SK-N-SH (cell line): Measurements from ENCODE around the gene ZDHHC5. TPM values are rescaled to one million over a fixed set of nuclear protein-coding genes. Genes with fewer than 3 reads are reported as not detected.

ENCODE experiments used
- CTCF ChIA-PET: fragments of 300-600, 350-600 bp; formaldehyde crosslinking; extraction: SDS; loops from one replicate; lab custom pipeline; 2021; lab: Yijun Ruan, JAX
- POLR2A ChIA-PET: fragments of 350-600 bp; sonication (Branson Sonifier 250); formaldehyde crosslinking; extraction: SDS; loops from one replicate; lab custom pipeline; 2020; ENCODE audit warnings: antibody characterized with exemption, inconsistent platforms; lab: Yijun Ruan, JAX
- DNase-seq: peaks from one replicate; pipeline ENCODE4 v3.0.0; 2012
- H2AFZ ChIP-seq: fragments of 200-600 bp; sonication (generic); 2 replicates; pipeline ENCODE4 v1.8.1; 2016; ENCODE audit warnings: antibody characterized with exemption, mild to moderate bottlenecking, low read depth
- H3F3A ChIP-seq: fragments of 200-600 bp; sonication (generic); replicated peaks from 2 replicates; pipeline ENCODE3; 2016; ENCODE audit warnings: antibody characterized with exemption, mild to moderate bottlenecking; ENCODE audit not compliant: insufficient read depth
- H3K27ac ChIP-seq, 2 experiments: fragments of 200-500 bp in 1 of 2; fragments of 200-600 bp in 1 of 2; sonication (Bioruptor generic) in 1 of 2; sonication (generic), shearing (Covaris generic) in 1 of 2; 2 replicates each; pipeline versions ENCODE4 v1.5.1 to v1.6.1; 2014 to 2016; ENCODE audit warnings: low read depth in 2 of 2, inconsistent platforms in 1 of 2, low read length in 1 of 2, mild to moderate bottlenecking in 1 of 2, mixed read lengths in 1 of 2
- H3K27me3 ChIP-seq: fragments of 200-600 bp; sonication (generic), shearing (Covaris generic); 2 replicates; pipeline ENCODE4 v1.6.1; 2016; ENCODE audit warnings: mixed run types; ENCODE audit not compliant: insufficient read depth
- H3K36me3 ChIP-seq, 2 experiments: fragments of 200-500 bp in 1 of 2; fragments of 200-600 bp in 1 of 2; sonication (Bioruptor generic) in 1 of 2; sonication (generic) in 1 of 2; replicated peaks in 1 of 2; 2 replicates each; pipeline versions ENCODE3 to v1.5.1; 2014 to 2016; ENCODE audit warnings: low read length in 1 of 2, mild to moderate bottlenecking in 1 of 2; ENCODE audit not compliant: insufficient read depth in 2 of 2, control insufficient read depth in 1 of 2
- H3K4me1 ChIP-seq, 2 experiments: fragments of 200-500 bp in 1 of 2; fragments of 200-600 bp in 1 of 2; sonication (Bioruptor generic) in 1 of 2; sonication (generic), shearing (Covaris generic) in 1 of 2; 2 replicates each; pipeline versions ENCODE4 v1.5.1 to v1.6.1; 2014 to 2016; ENCODE audit warnings: low read depth in 1 of 2, low read length in 1 of 2, mixed run types in 1 of 2; ENCODE audit not compliant: insufficient read depth in 2 of 2, control insufficient read depth in 1 of 2
- H3K4me2 ChIP-seq: fragments of 200-600 bp; sonication (generic), shearing (Covaris generic); 2 replicates; pipeline ENCODE4 v1.6.1; 2017; ENCODE audit warnings: mixed run types
- H3K4me3 ChIP-seq, 2 experiments: fragments of 200-500 bp in 1 of 2; fragments of 200-600 bp in 1 of 2; sonication (Bioruptor generic) in 1 of 2; sonication (generic), shearing (Covaris generic) in 1 of 2; 2 replicates each; pipeline versions ENCODE4 v1.5.1 to v1.8.1; 2014 to 2016; ENCODE audit warnings: low read depth in 2 of 2, inconsistent platforms in 1 of 2, low read length in 1 of 2, mild to moderate bottlenecking in 1 of 2, mixed read lengths in 1 of 2, moderate library complexity in 1 of 2
- H3K79me2 ChIP-seq: fragments of 200-600 bp; sonication (generic); 2 replicates; pipeline ENCODE4 v1.8.1; 2017; ENCODE audit warnings: mild to moderate bottlenecking; ENCODE audit not compliant: insufficient read depth
- H3K9ac ChIP-seq: fragments of 200-600 bp; sonication (generic); 2 replicates; pipeline ENCODE4 v1.6.1; 2017; ENCODE audit warnings: mixed run types
- H3K9me2 ChIP-seq: fragments of 200-600 bp; sonication (generic); 2 replicates; pipeline ENCODE4 v1.6.1; 2017; ENCODE audit warnings: mixed run types
- H3K9me3 ChIP-seq: fragments of 200-600 bp; sonication (generic); 2 replicates; pipeline ENCODE4 v1.6.1; 2017; ENCODE audit warnings: mixed run types, mild to moderate bottlenecking, moderate library complexity
- H4K20me1 ChIP-seq: fragments of 200-600 bp; sonication (generic); 2 replicates; pipeline ENCODE4 v1.6.1; 2017; ENCODE audit warnings: mild to moderate bottlenecking, mixed run types; ENCODE audit not compliant: insufficient read depth
- CHD2 ChIP-seq: fragments of 150-350 bp; IDR thresholded peaks from 2 replicates; pipeline ENCODE4 v1.6.1; 2018; ENCODE audit warnings: low read length; ENCODE audit not compliant: partially characterized antibody
- ELF1 ChIP-seq: IDR thresholded peaks from 2 replicates; pipeline ENCODE4 v1.4.0; 2012
- EZH2phosphoT487 ChIP-seq: fragments of 200-600 bp; sonication (generic); IDR thresholded peaks from 2 replicates; pipeline ENCODE4 v1.6.1; 2017; ENCODE audit warnings: low read depth, mixed run types, mild to moderate bottlenecking, antibody characterized with exemption, moderate library complexity, borderline replicate concordance
- FOXM1 ChIP-seq: IDR thresholded peaks from 2 replicates; pipeline ENCODE4 v1.4.0; 2012; ENCODE audit warnings: low read depth, mild to moderate bottlenecking
- GABPA ChIP-seq: IDR thresholded peaks from 2 replicates; pipeline ENCODE4 v1.4.0; 2012; ENCODE audit warnings: low read depth, mild to moderate bottlenecking
- GATA2 ChIP-seq: sonication (generic); formaldehyde crosslinking; IDR thresholded peaks from 2 replicates; pipeline ENCODE4 v1.5.0; 2020; ENCODE audit warnings: mild to moderate bottlenecking, missing genetic modification reagents
- IRF3 ChIP-seq: fragments of 150-350 bp; IDR thresholded peaks from 2 replicates; pipeline ENCODE4 v1.6.1; 2016; ENCODE audit warnings: mild to moderate bottlenecking, low read depth, low read length
- NFIC ChIP-seq: IDR thresholded peaks from 2 replicates; pipeline ENCODE4 v1.4.0; 2012; ENCODE audit warnings: borderline replicate concordance
- NRF1 ChIP-seq: IDR thresholded peaks from 2 replicates; pipeline ENCODE4 v1.6.1; 2012; ENCODE audit warnings: low read depth, mild to moderate bottlenecking, low read length
- RAD21 ChIP-seq: IDR thresholded peaks from 2 replicates; pipeline ENCODE4 v1.6.1; 2012; ENCODE audit warnings: mild to moderate bottlenecking, low read length
- RCOR1 ChIP-seq: fragments of 150-350 bp; IDR thresholded peaks from 2 replicates; pipeline ENCODE4 v1.6.1; 2017; ENCODE audit warnings: antibody characterized with exemption, low read length
- REST ChIP-seq: IDR thresholded peaks from 2 replicates; pipeline ENCODE4 v1.6.1; 2012; ENCODE audit warnings: mild to moderate bottlenecking, low read depth, low read length, moderate library complexity
- SMC3 ChIP-seq: IDR thresholded peaks from 2 replicates; pipeline ENCODE4 v1.6.1; 2012; ENCODE audit warnings: low read depth, low read length, improper control_type of control experiment
- WGBS: methylation state at CpG from one replicate; pipeline ENCODE4 v1.1.6; 2017; ENCODE audit warnings: low lambda C conversion rate; 5-methylcytosine and 5-hydroxymethylcytosine counted together
- polyA plus RNA-seq, 3 experiments: library from polyadenylated mRNA; depleted of rRNA; stranded (reverse); fragments of >200 nt; gene quantifications; 2 replicates each; pipeline ENCODE4 v1.2.3, GENCODE V29; 2012
- TF ChIP-seq, protein P1 (sequence below): fragments of 200-600 bp; sonication (generic); IDR thresholded peaks from 2 replicates; pipeline ENCODE4 v1.6.1; 2017; ENCODE audit warnings: antibody characterized with exemption, mild to moderate bottlenecking, moderate library complexity

ZDHHC5 gene
- polyA plus RNA-seq, 1 of the 3 experiments (the other 2 are of a cell fraction): 46.6 TPM

DNA sequence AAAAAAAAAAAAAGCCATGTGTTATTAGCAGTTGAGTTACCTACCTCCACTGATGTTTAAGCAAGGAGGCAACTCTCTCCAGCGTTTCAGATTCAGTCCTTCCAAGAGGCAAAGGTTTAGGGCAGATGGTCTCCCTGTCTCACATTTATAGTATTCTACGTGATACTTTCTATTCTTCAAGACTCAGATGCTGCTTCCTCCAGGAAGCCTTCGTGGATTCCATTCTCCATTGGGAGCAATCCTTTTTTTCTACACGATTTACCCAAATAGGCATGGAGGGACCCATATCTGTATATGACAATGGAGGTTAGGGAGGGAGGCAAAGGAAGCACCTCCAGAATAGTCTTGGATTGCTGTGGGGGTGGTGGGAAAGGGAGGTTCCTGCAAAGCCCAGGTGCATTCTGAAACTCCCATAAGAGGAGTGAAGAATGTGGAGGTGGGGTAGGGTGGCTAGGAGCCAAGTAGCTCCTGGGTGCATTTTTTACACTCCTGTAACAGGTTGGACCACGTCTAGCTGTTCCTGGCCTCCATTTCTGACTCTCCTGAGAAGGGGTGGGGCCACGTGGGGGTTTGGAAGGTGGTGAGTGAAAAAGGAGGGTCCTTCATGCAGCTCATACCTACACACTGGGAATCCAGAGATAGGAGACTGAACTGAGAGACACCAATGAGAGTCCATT, 34.4 kb upstream of the ZDHHC5 start:
- peaks cover 3 to 6% of the 10 kb centered on the region in 2 experiments; a peak in 2 of 4 replicates for H3K4me1 ChIP-seq
- CTCF ChIA-PET: interaction anchor here (2.4 to 17.7 kb wide), 3 partner anchors 11 to 107 kb away, joined by 7 to 326 read pairs (median 21); partner anchors contain the start of gene UBE2L6
- H3K4me3 ChIP-seq: no peak overlapping the region
- H2AFZ ChIP-seq: no peak overlapping the region
- peaks cover 6% of the 10 kb centered on the region; the same call in 1 of the 2 replicates for H3K27me3 ChIP-seq
- DNase-seq: no peak
- H3K9ac ChIP-seq: no peak overlapping the region
- 7% methylated on average over 6 of the region's 6 CpGs for WGBS
- no peaks in the 10 kb centered on the region for H3K9me3 ChIP-seq
- no peaks in the 10 kb centered on the region for H4K20me1 ChIP-seq
- no peaks in the 10 kb centered on the region for H3F3A ChIP-seq
- H3K27ac ChIP-seq: no peak overlapping the region
- no peaks in the 10 kb centered on the region for H3K36me3 ChIP-seq
- TF ChIP-seq NRF1: no peak
- no peak for TF ChIP-seq RCOR1
- no peak for TF ChIP-seq IRF3
- no peak for TF ChIP-seq REST
- TF ChIP-seq, protein P1, sequence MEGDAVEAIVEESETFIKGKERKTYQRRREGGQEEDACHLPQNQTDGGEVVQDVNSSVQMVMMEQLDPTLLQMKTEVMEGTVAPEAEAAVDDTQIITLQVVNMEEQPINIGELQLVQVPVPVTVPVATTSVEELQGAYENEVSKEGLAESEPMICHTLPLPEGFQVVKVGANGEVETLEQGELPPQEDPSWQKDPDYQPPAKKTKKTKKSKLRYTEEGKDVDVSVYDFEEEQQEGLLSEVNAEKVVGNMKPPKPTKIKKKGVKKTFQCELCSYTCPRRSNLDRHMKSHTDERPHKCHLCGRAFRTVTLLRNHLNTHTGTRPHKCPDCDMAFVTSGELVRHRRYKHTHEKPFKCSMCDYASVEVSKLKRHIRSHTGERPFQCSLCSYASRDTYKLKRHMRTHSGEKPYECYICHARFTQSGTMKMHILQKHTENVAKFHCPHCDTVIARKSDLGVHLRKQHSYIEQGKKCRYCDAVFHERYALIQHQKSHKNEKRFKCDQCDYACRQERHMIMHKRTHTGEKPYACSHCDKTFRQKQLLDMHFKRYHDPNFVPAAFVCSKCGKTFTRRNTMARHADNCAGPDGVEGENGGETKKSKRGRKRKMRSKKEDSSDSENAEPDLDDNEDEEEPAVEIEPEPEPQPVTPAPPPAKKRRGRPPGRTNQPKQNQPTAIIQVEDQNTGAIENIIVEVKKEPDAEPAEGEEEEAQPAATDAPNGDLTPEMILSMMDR: no peak
- no peak for TF ChIP-seq ELF1
- TF ChIP-seq CHD2: no peak
- POLR2A ChIA-PET: no interaction called here
- H3K9me2 ChIP-seq: no peaks in the 10 kb centered on the region
- H3K79me2 ChIP-seq: peaks cover 4% of the 10 kb centered on the region
- H3K4me2 ChIP-seq: no peak overlapping the region

DNA sequence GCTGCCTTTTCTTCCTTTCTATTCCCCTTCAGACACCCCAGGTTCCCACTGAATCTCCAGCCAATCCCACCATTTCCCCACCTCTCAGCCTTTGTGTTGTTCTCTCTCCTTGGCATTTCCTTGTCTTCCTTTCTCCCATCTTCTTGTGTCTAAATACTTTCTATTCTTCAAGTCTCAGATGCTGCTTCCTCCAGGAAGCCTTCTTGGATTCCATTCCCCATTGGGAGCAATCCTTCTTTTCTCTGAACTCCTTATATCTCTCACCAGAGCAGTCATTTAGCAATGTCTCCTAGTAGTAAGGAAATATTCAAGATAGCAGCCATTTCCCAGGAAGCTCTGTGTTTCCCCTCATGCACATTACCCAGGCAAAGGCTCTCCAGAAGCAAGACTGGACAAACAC, 33.6 kb upstream of the ZDHHC5 start:
- Histone ChIP-seq H3K4me1 (peaks cover 3 to 9% of the 10 kb centered on the region in 2 experiments; a peak in 2 of 4 replicates), H2AFZ (no peak overlapping the region), H3K9ac (no peak overlapping the region), H3K79me2 (peaks cover 12% of the 10 kb centered on the region), H3K4me3 (no peak overlapping the region), H3K27me3 (peaks cover 6% of the 10 kb centered on the region; the same call in 1 of the 2 replicates), H4K20me1 (no peaks in the 10 kb centered on the region), H3K4me2 (no peak overlapping the region), H3K36me3 (no peaks in the 10 kb centered on the region), H3K27ac (no peak overlapping the region), H3K9me3 (no peaks in the 10 kb centered on the region), H3F3A (no peaks in the 10 kb centered on the region), H3K9me2 (no peaks in the 10 kb centered on the region)
- DNase-seq: no peak
- ChIA-PET POLR2A (no interaction called here), CTCF (interaction anchor here (2.4 to 17.7 kb wide), 3 partner anchors 11 to 108 kb away, joined by 7 to 326 read pairs (median 21); partner anchors contain the start of gene UBE2L6)
- TF ChIP-seq FOXM1 (no peak), IRF3 (no peak), GATA2 (CRISPR knock-in tag) (no peak), EZH2phosphoT487 (no peak), RCOR1 (no peak), NFIC (no peak), REST (no peak), SMC3 (no peak), GABPA (no peak), RAD21 (no peak)
